Calu3 (cell line): ENCODE measurements around the gene SLC22A23. TPM values are rescaled to one million over a fixed set of nuclear protein-coding genes. Genes with fewer than 3 reads are reported as not detected.
A peak's percentile ranks its signal among the peaks of the same experiment; 100 is the strongest.

Source experiments
- BruUV-seq: library from RNA; stranded (reverse); fragments of 400-500 nt; replicated peaks from 2 replicates; lab custom pipeline; 2021; lab: Mats Ljungman, UMichigan
- CTCF ChIA-PET: fragments of 300-600 bp; sonication (Branson Sonifier 250); formaldehyde crosslinking; loops from one replicate; lab custom pipeline; 2022; ENCODE audit warnings: antibody characterized with exemption; lab: Charles Lee
- DNase-seq: peaks from one replicate; pipeline ENCODE4 v3.0.0; 2022
- H3K27ac Mint-ChIP-seq: one replicate; pipeline ENCODE4 v1.8.0; 2022; ENCODE audit warnings: mixed read lengths; ENCODE audit not compliant: unreplicated experiment
- H3K27me3 Mint-ChIP-seq: one replicate; pipeline ENCODE4 v1.8.0; 2022; ENCODE audit warnings: mixed read lengths; ENCODE audit not compliant: unreplicated experiment
- H3K36me3 Mint-ChIP-seq: one replicate; pipeline ENCODE4 v1.8.0; 2022; ENCODE audit warnings: mild to moderate bottlenecking, moderate library complexity, mixed read lengths; ENCODE audit not compliant: insufficient read depth, unreplicated experiment
- H3K4me1 Mint-ChIP-seq: one replicate; pipeline ENCODE4 v1.8.0; 2022; ENCODE audit warnings: mild to moderate bottlenecking, low read depth, mixed read lengths; ENCODE audit not compliant: unreplicated experiment
- H3K4me3 Mint-ChIP-seq: one replicate; pipeline ENCODE4 v1.8.0; 2022; ENCODE audit warnings: mild to moderate bottlenecking, low read depth, moderate library complexity, mixed read lengths; ENCODE audit not compliant: unreplicated experiment
- H3K9me3 Mint-ChIP-seq: one replicate; pipeline ENCODE4 v1.8.0; 2022; ENCODE audit warnings: low read depth, mixed read lengths; ENCODE audit not compliant: unreplicated experiment
- intact Hi-C: fragments of 100-400 bp; cut with micrococcal nuclease; formaldehyde crosslinking; loops from one replicate; pipeline ENCODE4 v1.10.0; 2022; ENCODE audit not compliant: unreplicated experiment
- total RNA-seq: library from RNA; stranded (reverse); gene quantifications from 2 replicates; pipeline ENCODE4 v1.2.3, GENCODE V29; 2022
- TF ChIP-seq, protein P1 (sequence below): fragments of 200-600 bp; IDR thresholded peaks from one replicate; pipeline ENCODE4 v1.8.0; 2022; ENCODE audit warnings: antibody characterized with exemption; ENCODE audit not compliant: unreplicated experiment

SLC22A23 gene
- total RNA-seq, 1 experiment from 2014 or later: 3.9 TPM

DNA sequence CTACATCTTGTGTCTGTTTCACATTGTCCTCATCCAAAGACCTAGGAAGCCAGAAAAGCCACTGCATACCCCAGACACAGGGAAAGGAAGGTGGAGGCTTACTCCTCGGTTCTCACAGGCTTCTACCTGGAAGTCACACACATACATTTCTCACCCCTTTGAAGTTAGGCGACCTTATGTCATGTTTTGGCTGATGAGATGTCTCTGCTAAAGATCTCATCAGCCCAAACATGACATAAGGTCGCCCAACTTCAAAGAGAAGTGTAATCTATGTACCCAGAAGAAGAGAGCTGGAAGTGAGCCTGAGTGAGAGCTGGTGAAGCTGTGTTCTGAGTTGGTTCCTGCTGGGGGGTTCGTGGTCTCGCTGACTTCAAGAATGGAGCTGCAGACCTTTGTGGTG is 47.5 kb upstream of the SLC22A23 start:
- TF ChIP-seq, protein P1, sequence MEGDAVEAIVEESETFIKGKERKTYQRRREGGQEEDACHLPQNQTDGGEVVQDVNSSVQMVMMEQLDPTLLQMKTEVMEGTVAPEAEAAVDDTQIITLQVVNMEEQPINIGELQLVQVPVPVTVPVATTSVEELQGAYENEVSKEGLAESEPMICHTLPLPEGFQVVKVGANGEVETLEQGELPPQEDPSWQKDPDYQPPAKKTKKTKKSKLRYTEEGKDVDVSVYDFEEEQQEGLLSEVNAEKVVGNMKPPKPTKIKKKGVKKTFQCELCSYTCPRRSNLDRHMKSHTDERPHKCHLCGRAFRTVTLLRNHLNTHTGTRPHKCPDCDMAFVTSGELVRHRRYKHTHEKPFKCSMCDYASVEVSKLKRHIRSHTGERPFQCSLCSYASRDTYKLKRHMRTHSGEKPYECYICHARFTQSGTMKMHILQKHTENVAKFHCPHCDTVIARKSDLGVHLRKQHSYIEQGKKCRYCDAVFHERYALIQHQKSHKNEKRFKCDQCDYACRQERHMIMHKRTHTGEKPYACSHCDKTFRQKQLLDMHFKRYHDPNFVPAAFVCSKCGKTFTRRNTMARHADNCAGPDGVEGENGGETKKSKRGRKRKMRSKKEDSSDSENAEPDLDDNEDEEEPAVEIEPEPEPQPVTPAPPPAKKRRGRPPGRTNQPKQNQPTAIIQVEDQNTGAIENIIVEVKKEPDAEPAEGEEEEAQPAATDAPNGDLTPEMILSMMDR: no peak
- Mint-ChIP-seq H3K4me3 (no peak overlapping the region), H3K4me1 (no peaks in the 10 kb centered on the region), H3K9me3 (no peaks in the 10 kb centered on the region), H3K36me3 (no peaks in the 10 kb centered on the region), H3K27me3 (peaks cover 29% of the 10 kb centered on the region), H3K27ac (no peak overlapping the region)
- BruUV-seq: no TSS peak
- CTCF ChIA-PET: interaction anchor here (0.6 kb wide), 1 partner anchor 1452 kb away, joined by 8 read pairs; no protein-coding TSS in a partner anchor
- intact Hi-C loops: no loop called here
- DNase-seq: no peak

DNA sequence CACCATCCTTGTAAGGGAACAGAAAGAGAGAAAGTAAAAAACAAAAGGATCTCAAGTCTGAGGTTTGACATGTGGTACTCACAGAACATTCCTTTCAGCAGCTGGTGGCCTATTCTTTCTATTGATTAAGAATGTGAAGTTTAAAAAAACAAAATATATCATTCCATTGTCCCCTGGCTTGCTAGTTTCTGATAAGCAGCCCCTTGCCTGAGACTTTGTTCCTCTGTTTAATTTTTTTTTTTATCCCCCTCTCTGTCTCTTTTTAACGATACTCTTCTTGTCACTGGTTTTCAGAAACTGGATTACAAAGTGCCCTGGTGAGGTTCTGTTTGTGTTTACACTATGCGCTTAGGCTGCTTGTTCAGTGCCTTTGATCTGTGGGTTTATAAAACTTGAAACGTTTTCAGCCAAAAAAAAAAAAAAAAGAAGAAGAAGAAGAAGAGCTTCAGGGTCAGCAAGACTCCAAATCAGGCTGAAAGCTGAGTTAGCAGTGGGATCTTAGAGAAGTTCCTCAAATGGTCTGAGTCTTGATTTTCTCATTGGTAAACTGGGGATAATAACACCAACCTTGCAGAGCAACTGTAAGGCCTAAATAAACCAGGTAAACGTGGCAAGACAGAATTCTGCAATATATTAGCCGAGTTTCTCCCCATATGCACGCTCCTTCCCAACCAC is 45.1 kb upstream of the SLC22A23 start:
- Mint-ChIP-seq H3K27me3 (peaks cover 30% of the 10 kb centered on the region), H3K36me3 (no peaks in the 10 kb centered on the region), H3K27ac (no peak overlapping the region), H3K4me1 (no peaks in the 10 kb centered on the region), H3K9me3 (no peaks in the 10 kb centered on the region), H3K4me3 (no peak overlapping the region)
- CTCF ChIA-PET: no interaction called here
- BruUV-seq: no TSS peak
- TF ChIP-seq, protein P1: no peak
- no peak for DNase-seq
- intact Hi-C loops: no loop called here

DNA sequence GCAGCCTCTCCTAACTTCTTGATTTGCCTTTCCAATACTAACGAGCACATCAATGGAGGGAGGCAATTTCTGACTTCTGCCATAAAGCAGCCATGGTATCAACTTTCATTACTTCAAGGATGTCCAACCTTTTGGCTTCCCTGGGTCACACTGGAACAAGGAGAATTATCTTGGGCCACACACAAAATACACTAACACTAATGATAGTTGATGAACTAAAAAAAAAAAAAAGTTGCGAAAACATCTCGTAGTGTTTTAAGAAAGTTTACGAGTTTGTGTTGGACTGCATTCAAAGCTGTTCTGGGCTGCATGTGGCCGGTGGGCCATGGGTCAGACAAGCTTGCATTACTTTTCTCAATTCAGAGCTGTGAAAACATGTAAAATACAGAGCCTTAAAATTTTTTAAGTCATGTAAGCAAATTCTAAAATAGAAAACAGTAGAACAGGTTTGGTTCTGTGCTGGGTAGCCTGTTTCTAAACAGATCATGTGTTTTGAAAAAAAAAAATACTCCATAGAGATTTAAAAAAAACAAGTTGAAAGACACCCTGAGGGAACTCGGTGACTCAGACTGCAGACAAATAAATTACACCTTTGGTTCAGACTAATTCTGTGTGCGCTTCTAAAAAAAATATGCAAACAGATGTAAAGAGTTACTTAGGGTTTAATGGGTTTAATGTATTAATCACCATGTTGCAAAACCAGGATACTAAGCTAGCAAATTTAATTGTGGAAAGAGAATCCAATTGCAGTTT is 43.6 kb upstream of the SLC22A23 start:
- intact Hi-C loops: no loop called here
- Mint-ChIP-seq H3K4me3 (no peak overlapping the region), H3K36me3 (no peaks in the 10 kb centered on the region), H3K4me1 (no peaks in the 10 kb centered on the region), H3K27me3 (peaks cover 30% of the 10 kb centered on the region), H3K9me3 (peaks cover 2% of the 10 kb centered on the region), H3K27ac (no peak overlapping the region)
- no peak for DNase-seq
- BruUV-seq: no TSS peak
- TF ChIP-seq, protein P1: no peak
- CTCF ChIA-PET: no interaction called here

DNA sequence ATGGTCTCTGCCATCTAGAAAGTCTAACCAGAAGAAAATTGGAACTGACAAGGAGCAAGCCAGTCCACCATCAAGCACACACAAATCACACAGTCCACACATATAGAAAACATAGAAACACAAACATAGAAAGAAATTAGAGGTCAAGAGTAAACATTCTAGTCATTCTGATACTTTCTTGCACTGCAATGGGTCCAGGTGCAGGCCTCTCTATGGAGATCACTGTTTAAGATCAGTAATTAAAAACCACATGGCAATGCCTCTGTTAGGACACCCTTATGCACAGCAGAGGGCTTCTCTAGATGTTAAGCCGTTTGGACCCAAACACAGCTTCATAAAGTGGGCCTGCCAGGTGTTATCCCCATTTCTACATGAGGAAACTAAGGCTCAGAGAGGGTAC is 42.8 kb upstream of the SLC22A23 start:
- Mint-ChIP-seq H3K27me3 (peaks cover 30% of the 10 kb centered on the region), H3K4me3 (no peak overlapping the region), H3K36me3 (no peaks in the 10 kb centered on the region), H3K4me1 (no peaks in the 10 kb centered on the region), H3K9me3 (peaks cover 2% of the 10 kb centered on the region), H3K27ac (peak overlapping the region; percentile 22)
- no TSS peak for BruUV-seq
- intact Hi-C loops: no loop called here
- TF ChIP-seq, protein P1: no peak
- CTCF ChIA-PET: no interaction called here
- DNase-seq: no peak
